ENCODE results near the gene EPHB2.

- no peak for TF ChIP-seq POLR2A (IDR thresholded peaks at IDR 0.05)
- TF ChIP-seq, protein P1, sequence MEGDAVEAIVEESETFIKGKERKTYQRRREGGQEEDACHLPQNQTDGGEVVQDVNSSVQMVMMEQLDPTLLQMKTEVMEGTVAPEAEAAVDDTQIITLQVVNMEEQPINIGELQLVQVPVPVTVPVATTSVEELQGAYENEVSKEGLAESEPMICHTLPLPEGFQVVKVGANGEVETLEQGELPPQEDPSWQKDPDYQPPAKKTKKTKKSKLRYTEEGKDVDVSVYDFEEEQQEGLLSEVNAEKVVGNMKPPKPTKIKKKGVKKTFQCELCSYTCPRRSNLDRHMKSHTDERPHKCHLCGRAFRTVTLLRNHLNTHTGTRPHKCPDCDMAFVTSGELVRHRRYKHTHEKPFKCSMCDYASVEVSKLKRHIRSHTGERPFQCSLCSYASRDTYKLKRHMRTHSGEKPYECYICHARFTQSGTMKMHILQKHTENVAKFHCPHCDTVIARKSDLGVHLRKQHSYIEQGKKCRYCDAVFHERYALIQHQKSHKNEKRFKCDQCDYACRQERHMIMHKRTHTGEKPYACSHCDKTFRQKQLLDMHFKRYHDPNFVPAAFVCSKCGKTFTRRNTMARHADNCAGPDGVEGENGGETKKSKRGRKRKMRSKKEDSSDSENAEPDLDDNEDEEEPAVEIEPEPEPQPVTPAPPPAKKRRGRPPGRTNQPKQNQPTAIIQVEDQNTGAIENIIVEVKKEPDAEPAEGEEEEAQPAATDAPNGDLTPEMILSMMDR (IDR thresholded peaks at IDR 0.05) = no peak
Observed at GRCh38 chr1:22738069-22738435, 27.4 kb downstream of the EPHB2 start.
